Measurements from ENCODE around the gene SPSB4. TPM values are rescaled to one million over a fixed set of nuclear protein-coding genes. Genes with fewer than 3 reads are reported as not detected.

SPSB4 gene
- total RNA-seq, 2 experiments from 2014 or later, result not detected

GRCh38 chr3:141044695-141045641 lies 6.2 kb upstream of the SPSB4 start:
- peaks cover 8% of the 10 kb centered on the region for H3K4me1 Mint-ChIP-seq
- H3K27ac Mint-ChIP-seq, result peak overlapping the region; percentile 63
- H3K4me3 Mint-ChIP-seq, result no peak overlapping the region
- no peaks in the 10 kb centered on the region for H3K36me3 Mint-ChIP-seq
- DNase-seq, result no peak
- peaks cover 49% of the 10 kb centered on the region for H3K27me3 Mint-ChIP-seq
- no peaks in the 10 kb centered on the region for H3K9me3 Mint-ChIP-seq

GRCh38 chr3:141045849-141046248 lies 5.3 kb upstream of the SPSB4 start:
- no peak overlapping the region for H3K4me3 Mint-ChIP-seq
- peaks cover 58% of the 10 kb centered on the region for H3K27me3 Mint-ChIP-seq
- DNase-seq, result no peak
- peaks cover 15% of the 10 kb centered on the region for H3K4me1 Mint-ChIP-seq
- no peaks in the 10 kb centered on the region for H3K36me3 Mint-ChIP-seq
- H3K27ac Mint-ChIP-seq, result no peak overlapping the region
- H3K9me3 Mint-ChIP-seq, result no peaks in the 10 kb centered on the region

- peaks cover 63% of the 10 kb centered on the region for H3K27me3 Mint-ChIP-seq
- H3K4me1 Mint-ChIP-seq, result peaks cover 17% of the 10 kb centered on the region
- H3K9me3 Mint-ChIP-seq, result no peaks in the 10 kb centered on the region
- H3K36me3 Mint-ChIP-seq, result no peaks in the 10 kb centered on the region
- no peak overlapping the region for H3K4me3 Mint-ChIP-seq
- H3K27ac Mint-ChIP-seq, result no peak overlapping the region
- DNase-seq, result no peak
Observed at GRCh38 chr3:141047168-141047567, 4.0 kb upstream of the SPSB4 start.

- Mint-ChIP-seq H3K4me1 (peaks cover 21% of the 10 kb centered on the region), H3K27ac (no peak overlapping the region), H3K4me3 (no peak overlapping the region), H3K27me3 (peaks cover 75% of the 10 kb centered on the region), H3K36me3 (no peaks in the 10 kb centered on the region), H3K9me3 (no peaks in the 10 kb centered on the region)
- DNase-seq, result peak; percentile 11
Observed at GRCh38 chr3:141049681-141050080, 1.5 kb upstream of the SPSB4 start.

GRCh38 chr3:141051443-141052200 lies 475 bp downstream of the SPSB4 start:
- no peaks in the 10 kb centered on the region for H3K36me3 Mint-ChIP-seq
- H3K27ac Mint-ChIP-seq, result no peak overlapping the region
- H3K4me3 Mint-ChIP-seq, result peak overlapping the region; percentile 44
- peaks cover 74% of the 10 kb centered on the region for H3K27me3 Mint-ChIP-seq
- DNase-seq, result peak; percentile 6
- no peaks in the 10 kb centered on the region for H3K9me3 Mint-ChIP-seq
- H3K4me1 Mint-ChIP-seq, result peaks cover 13% of the 10 kb centered on the region

GRCh38 chr3:141052201-141053069 lies 1.3 kb downstream of the SPSB4 start:
- Mint-ChIP-seq H3K36me3 (no peaks in the 10 kb centered on the region), H3K27ac (no peak overlapping the region), H3K4me1 (peaks cover 13% of the 10 kb centered on the region), H3K4me3 (peak overlapping the region; percentile 44), H3K9me3 (no peaks in the 10 kb centered on the region), H3K27me3 (peaks cover 67% of the 10 kb centered on the region)
- no peak for DNase-seq

- Mint-ChIP-seq H3K36me3 (no peaks in the 10 kb centered on the region), H3K27me3 (peaks cover 42% of the 10 kb centered on the region), H3K27ac (no peak overlapping the region), H3K4me3 (no peak overlapping the region), H3K9me3 (no peaks in the 10 kb centered on the region), H3K4me1 (peaks cover 12% of the 10 kb centered on the region)
- no peak for DNase-seq
Observed at GRCh38 chr3:141055136-141055535, 4.0 kb downstream of the SPSB4 start.

GRCh38 chr3:141055536-141056445 lies 4.6 kb downstream of the SPSB4 start:
- Mint-ChIP-seq H3K27ac (no peak overlapping the region), H3K27me3 (peaks cover 35% of the 10 kb centered on the region), H3K9me3 (no peaks in the 10 kb centered on the region), H3K36me3 (no peaks in the 10 kb centered on the region), H3K4me1 (peaks cover 6% of the 10 kb centered on the region), H3K4me3 (no peak overlapping the region)
- DNase-seq, result no peak

- Mint-ChIP-seq H3K4me3 (no peak overlapping the region), H3K27ac (no peak overlapping the region), H3K9me3 (no peaks in the 10 kb centered on the region), H3K27me3 (peaks cover 34% of the 10 kb centered on the region), H3K4me1 (peaks cover 6% of the 10 kb centered on the region), H3K36me3 (no peaks in the 10 kb centered on the region)
- no peak for DNase-seq
Observed at GRCh38 chr3:141056751-141057171, 5.6 kb downstream of the SPSB4 start.

- no peaks in the 10 kb centered on the region for H3K9me3 Mint-ChIP-seq
- no peaks in the 10 kb centered on the region for H3K36me3 Mint-ChIP-seq
- DNase-seq, result no peak
- H3K4me3 Mint-ChIP-seq, result no peak overlapping the region
- peaks cover 1% of the 10 kb centered on the region for H3K4me1 Mint-ChIP-seq
- peaks cover 27% of the 10 kb centered on the region for H3K27me3 Mint-ChIP-seq
- H3K27ac Mint-ChIP-seq, result no peak overlapping the region
Observed at GRCh38 chr3:141057436-141057835, 6.3 kb downstream of the SPSB4 start.

GRCh38 chr3:141057946-141058800 lies 7.0 kb downstream of the SPSB4 start:
- Mint-ChIP-seq H3K27ac (no peak overlapping the region), H3K4me1 (no peaks in the 10 kb centered on the region), H3K27me3 (peaks cover 20% of the 10 kb centered on the region), H3K36me3 (no peaks in the 10 kb centered on the region), H3K9me3 (no peaks in the 10 kb centered on the region), H3K4me3 (no peak overlapping the region)
- no peak for DNase-seq

- H3K4me1 Mint-ChIP-seq, result no peaks in the 10 kb centered on the region
- DNase-seq, result no peak
- no peak overlapping the region for H3K27ac Mint-ChIP-seq
- no peak overlapping the region for H3K4me3 Mint-ChIP-seq
- no peaks in the 10 kb centered on the region for H3K9me3 Mint-ChIP-seq
- H3K27me3 Mint-ChIP-seq, result peaks cover 12% of the 10 kb centered on the region
- no peaks in the 10 kb centered on the region for H3K36me3 Mint-ChIP-seq
Observed at GRCh38 chr3:141058996-141059395, 7.8 kb downstream of the SPSB4 start.

GRCh38 chr3:141059816-141060215 lies 8.7 kb downstream of the SPSB4 start:
- no peak overlapping the region for H3K4me3 Mint-ChIP-seq
- no peak for DNase-seq
- H3K36me3 Mint-ChIP-seq, result no peaks in the 10 kb centered on the region
- no peaks in the 10 kb centered on the region for H3K4me1 Mint-ChIP-seq
- H3K27ac Mint-ChIP-seq, result no peak overlapping the region
- peaks cover 6% of the 10 kb centered on the region for H3K27me3 Mint-ChIP-seq
- no peaks in the 10 kb centered on the region for H3K9me3 Mint-ChIP-seq

Measured in activated naive CD8-positive, alpha-beta T cell treated with anti-CD3 and anti-CD28 coated beads for 36 hours (primary cell).